Measurements from ENCODE around the gene UTP14A.

Gene UTP14A

DNA sequence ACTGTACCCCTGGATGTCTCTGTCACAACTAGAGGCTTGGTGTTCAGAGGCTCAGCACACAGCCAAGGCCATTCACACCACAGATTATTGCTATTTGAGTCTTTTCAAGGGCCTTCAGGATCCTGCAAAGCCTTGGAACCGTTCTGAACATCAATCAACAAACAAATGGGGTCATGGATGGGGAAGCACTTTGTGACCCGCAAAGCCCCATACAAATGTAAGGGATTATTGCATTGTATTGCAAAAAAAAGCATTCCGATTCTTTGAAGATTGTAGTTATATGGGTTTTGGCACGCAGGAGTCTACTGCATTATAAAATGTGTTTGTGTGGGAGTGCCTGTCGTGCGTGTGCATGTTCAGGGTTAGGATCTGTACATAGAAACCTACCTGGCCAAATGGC lies 59.2 kb downstream of the UTP14A start:
- TF ChIP-seq, protein P1, sequence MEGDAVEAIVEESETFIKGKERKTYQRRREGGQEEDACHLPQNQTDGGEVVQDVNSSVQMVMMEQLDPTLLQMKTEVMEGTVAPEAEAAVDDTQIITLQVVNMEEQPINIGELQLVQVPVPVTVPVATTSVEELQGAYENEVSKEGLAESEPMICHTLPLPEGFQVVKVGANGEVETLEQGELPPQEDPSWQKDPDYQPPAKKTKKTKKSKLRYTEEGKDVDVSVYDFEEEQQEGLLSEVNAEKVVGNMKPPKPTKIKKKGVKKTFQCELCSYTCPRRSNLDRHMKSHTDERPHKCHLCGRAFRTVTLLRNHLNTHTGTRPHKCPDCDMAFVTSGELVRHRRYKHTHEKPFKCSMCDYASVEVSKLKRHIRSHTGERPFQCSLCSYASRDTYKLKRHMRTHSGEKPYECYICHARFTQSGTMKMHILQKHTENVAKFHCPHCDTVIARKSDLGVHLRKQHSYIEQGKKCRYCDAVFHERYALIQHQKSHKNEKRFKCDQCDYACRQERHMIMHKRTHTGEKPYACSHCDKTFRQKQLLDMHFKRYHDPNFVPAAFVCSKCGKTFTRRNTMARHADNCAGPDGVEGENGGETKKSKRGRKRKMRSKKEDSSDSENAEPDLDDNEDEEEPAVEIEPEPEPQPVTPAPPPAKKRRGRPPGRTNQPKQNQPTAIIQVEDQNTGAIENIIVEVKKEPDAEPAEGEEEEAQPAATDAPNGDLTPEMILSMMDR (IDR thresholded peaks at IDR 0.05; ENCODE audit: poor library complexity, severe bottlenecking), result no peak
- H3K4me1 ChIP-seq (ENCODE audit: insufficient read depth, poor library complexity, severe bottlenecking), result no peaks in the 10 kb centered on the region
- H3K27me3 ChIP-seq (ENCODE audit: insufficient read depth, poor library complexity, severe bottlenecking), result no peaks in the 10 kb centered on the region
- H3K27ac ChIP-seq (ENCODE audit: poor library complexity, severe bottlenecking), result no peak overlapping the region
- no peak overlapping the region for H3K4me3 ChIP-seq (ENCODE audit: severe bottlenecking)
- no peaks in the 10 kb centered on the region for H3K36me3 ChIP-seq (ENCODE audit: low read depth)
- ATAC-seq (ENCODE audit: low read depth) (no peak), DNase-seq (ENCODE audit: low spot score) (no peak)
- H3K9me3 ChIP-seq (ENCODE audit: severe bottlenecking), result no peaks in the 10 kb centered on the region

DNA sequence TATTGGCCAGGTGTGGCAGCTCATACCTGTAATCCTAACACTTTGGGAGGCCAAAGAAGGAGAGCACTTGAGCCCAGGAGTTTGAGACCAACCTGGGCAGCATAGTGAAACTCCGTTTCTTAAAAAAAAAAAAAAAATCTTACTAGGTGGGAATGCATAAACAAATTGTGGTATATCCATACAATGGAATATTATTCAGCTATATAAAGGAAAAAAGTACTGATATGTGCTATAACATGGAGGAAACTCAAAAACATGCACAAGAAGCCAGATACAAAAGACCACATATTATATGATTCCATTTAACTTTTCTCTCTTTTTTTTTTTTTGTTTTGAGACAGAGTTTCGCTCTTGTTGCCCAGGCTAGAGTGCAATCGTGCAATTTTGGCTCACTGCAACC lies 63.0 kb downstream of the UTP14A start:
- ATAC-seq (ENCODE audit: low read depth), result no peak
- no peak overlapping the region for H3K4me3 ChIP-seq (ENCODE audit: severe bottlenecking)

DNA sequence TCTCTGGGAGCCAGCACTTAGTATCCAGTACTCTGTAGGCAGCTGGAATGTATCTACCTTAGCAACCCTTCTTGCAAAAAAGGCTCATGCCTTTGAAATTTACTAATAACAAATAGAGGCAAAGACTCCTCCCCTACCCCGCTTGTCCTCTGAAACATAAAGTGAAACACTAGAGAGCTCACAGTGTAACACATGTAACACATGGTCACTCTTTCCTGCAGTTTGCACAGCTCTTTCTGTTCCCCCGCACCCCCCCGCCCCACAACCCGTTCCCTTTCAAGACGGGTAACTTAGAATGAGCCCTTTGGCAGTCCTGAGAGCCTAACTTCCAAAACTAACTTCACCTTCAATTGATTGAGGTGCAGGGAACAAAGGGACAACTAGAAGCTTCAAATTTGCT lies 70.5 kb downstream of the UTP14A start:
- DNase-seq (ENCODE audit: low spot score) (no peak), ATAC-seq (ENCODE audit: low read depth) (no peak)
- H3K4me1 ChIP-seq (ENCODE audit: insufficient read depth, poor library complexity, severe bottlenecking), result no peaks in the 10 kb centered on the region
- no peak overlapping the region for H3K27ac ChIP-seq (ENCODE audit: poor library complexity, severe bottlenecking)
- H3K27me3 ChIP-seq (ENCODE audit: insufficient read depth, poor library complexity, severe bottlenecking), result no peaks in the 10 kb centered on the region
- TF ChIP-seq, protein P1 (IDR thresholded peaks at IDR 0.05; ENCODE audit: poor library complexity, severe bottlenecking), result no peak
- H3K4me3 ChIP-seq (ENCODE audit: severe bottlenecking), result no peak overlapping the region
- no peaks in the 10 kb centered on the region for H3K9me3 ChIP-seq (ENCODE audit: severe bottlenecking)
- H3K36me3 ChIP-seq (ENCODE audit: low read depth), result no peaks in the 10 kb centered on the region

More for the DNA sequence above, 63.0 kb downstream of the UTP14A start:
- no peaks in the 10 kb centered on the region for H3K27me3 ChIP-seq (ENCODE audit: insufficient read depth, poor library complexity, severe bottlenecking)
- H3K4me1 ChIP-seq (ENCODE audit: insufficient read depth, poor library complexity, severe bottlenecking), result no peaks in the 10 kb centered on the region
- TF ChIP-seq, protein P1 (IDR thresholded peaks at IDR 0.05; ENCODE audit: poor library complexity, severe bottlenecking), result no peak
- DNase-seq (ENCODE audit: low spot score), result no peak
- H3K36me3 ChIP-seq (ENCODE audit: low read depth), result no peaks in the 10 kb centered on the region
- H3K27ac ChIP-seq (ENCODE audit: poor library complexity, severe bottlenecking), result no peak overlapping the region
- no peaks in the 10 kb centered on the region for H3K9me3 ChIP-seq (ENCODE audit: severe bottlenecking)
